Smooth muscle cell (in vitro differentiated cells): Measurements from ENCODE around the gene WWC1. TPM values are rescaled to one million over a fixed set of nuclear protein-coding genes. Genes with fewer than 3 reads are reported as not detected.

Experiments
- DNase-seq: peaks from one replicate; lab custom pipeline; 2025; ENCODE audit not compliant: unreplicated experiment; lab: John Stamatoyannopoulos, UW
- H2AFZ ChIP-seq: fragments of 200-600 bp; sonication (generic); 2 replicates; pipeline ENCODE4 v1.6.0; 2016; ENCODE audit warnings: antibody characterized with exemption, low read depth, mild to moderate bottlenecking
- H3F3A ChIP-seq: fragments of 200-600 bp; sonication (generic); 2 replicates; pipeline ENCODE4 v1.6.0; 2017; ENCODE audit warnings: antibody characterized with exemption, low read depth
- H3K27ac ChIP-seq: fragments of 200-600 bp; sonication (generic); 2 replicates; pipeline ENCODE4 v1.5.1; 2016; ENCODE audit warnings: low read depth, mild to moderate bottlenecking
- H3K27me3 ChIP-seq: fragments of 200-600 bp; sonication (generic); 2 replicates; pipeline ENCODE4 v1.6.1; 2016; ENCODE audit warnings: low read depth, mild to moderate bottlenecking
- H3K36me3 ChIP-seq: fragments of 200-600 bp; sonication (generic); 2 replicates; pipeline ENCODE4 v1.5.1; 2016; ENCODE audit warnings: low read depth
- H3K4me1 ChIP-seq: fragments of 200-600 bp; sonication (generic); 2 replicates; pipeline ENCODE4 v1.5.1; 2016; ENCODE audit warnings: low read depth
- H3K4me2 ChIP-seq: fragments of 200-600 bp; sonication (generic); 2 replicates; pipeline ENCODE4 v1.6.0; 2016; ENCODE audit warnings: mild to moderate bottlenecking
- H3K4me3 ChIP-seq: fragments of 200-600 bp; sonication (generic); 2 replicates; pipeline ENCODE4 v1.5.1; 2016; ENCODE audit warnings: mild to moderate bottlenecking
- H3K79me2 ChIP-seq: fragments of 200-600 bp; sonication (generic); 2 replicates; pipeline ENCODE4 v1.6.0; 2016; ENCODE audit warnings: low read depth, mild to moderate bottlenecking
- H3K9ac ChIP-seq: fragments of 200-600 bp; sonication (generic); 2 replicates; pipeline ENCODE4 v1.6.0; 2016; ENCODE audit warnings: low read depth
- H3K9me3 ChIP-seq: fragments of 200-600 bp; sonication (generic); replicated peaks from 2 replicates; pipeline ENCODE4 v1.5.1; 2016; ENCODE audit warnings: low read depth
- H4K20me1 ChIP-seq: fragments of 200-600 bp; sonication (generic); 2 replicates; pipeline ENCODE4 v1.6.0; 2016; ENCODE audit warnings: low read depth
- CTCF ChIP-seq: fragments of 200-600 bp; sonication (generic); IDR thresholded peaks from 2 replicates; pipeline ENCODE4 v1.5.1; 2017; ENCODE audit warnings: borderline replicate concordance, mild to moderate bottlenecking, antibody characterized with exemption; ENCODE audit not compliant: insufficient read depth, poor library complexity, severe bottlenecking
- WGBS: methylation state at CpG from one replicate; pipeline ENCODE4 v1.1.7; 2016; ENCODE audit warnings: low lambda C conversion rate; 5-methylcytosine and 5-hydroxymethylcytosine counted together
- polyA plus RNA-seq: library from polyadenylated mRNA; unstranded; fragments of >200 nt; fragmentation: Nextera tagmentation; extraction: Ambion mirVana; gene quantifications from 2 replicates; pipeline ENCODE4 v1.2.1, GENCODE V29; 2016
- total RNA-seq: library from RNA; depleted of rRNA; stranded (reverse); fragments of >200 nt; gene quantifications from 2 replicates; pipeline ENCODE4 v1.2.3, GENCODE V29; 2014

The WWC1 gene
- total and polyA plus RNA-seq, 2 experiments from 2014 or later, result 3.7 to 7.5 TPM

DNA sequence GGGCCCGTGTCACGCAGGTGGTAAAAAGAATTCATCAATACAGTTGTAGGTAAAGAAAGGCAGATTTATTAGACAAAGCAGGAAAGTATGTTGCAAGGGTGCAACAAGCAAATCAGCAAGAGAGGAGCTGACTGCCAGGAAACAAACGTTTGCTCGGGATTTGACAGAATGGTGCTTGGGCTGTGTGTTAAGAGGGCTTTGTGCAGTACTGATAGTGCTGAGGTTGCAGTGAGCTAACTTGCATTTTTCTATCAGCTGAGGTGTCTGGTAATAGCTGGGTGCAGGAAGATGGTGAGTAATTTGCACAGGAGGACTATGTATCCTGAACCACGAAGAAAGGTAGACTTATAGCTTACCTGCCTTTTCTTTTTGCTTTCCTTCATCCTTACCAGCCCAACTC lies 190.9 kb downstream of the WWC1 start:
- no peak overlapping the region for H3K9ac ChIP-seq

GRCh38 chr5:168486136-168486879 lies 194.9 kb downstream of the WWC1 start, which contains the start of gene RARS1:
RARS1 (plus strand) TSS chr5:168486471; CDS start chr5:168486499, 28 bp downstream.
- Histone ChIP-seq H4K20me1 (peaks cover 40% of the 10 kb centered on the region), H3K9me3 (no peaks in the 10 kb centered on the region), H3K36me3 (peaks cover 17% of the 10 kb centered on the region), H2AFZ (peak within 1 kb of the TSS; percentile 77), H3K4me3 (peak within 1 kb of the TSS; percentile 81), H3K27ac (peak within 1 kb of the TSS; percentile 59), H3F3A (no peaks in the 10 kb centered on the region), H3K4me1 (peaks cover 4% of the 10 kb centered on the region), H3K27me3 (no peaks in the 10 kb centered on the region), H3K9ac (peak within 1 kb of the TSS; percentile 61), H3K4me2 (peak within 1 kb of the TSS; percentile 85), H3K79me2 (peaks cover 43% of the 10 kb centered on the region)
- peak; percentile 87 for TF ChIP-seq CTCF
- under 1% methylated on average over 40 of the region's 40 CpGs for WGBS
- DNase-seq, result peak; percentile 60

More for the DNA sequence above, 190.9 kb downstream of the WWC1 start:
- peaks cover 4% of the 10 kb centered on the region for H3K79me2 ChIP-seq
- peaks cover 2% of the 10 kb centered on the region for H4K20me1 ChIP-seq
- H3K27ac ChIP-seq, result no peak overlapping the region
- no peak overlapping the region for H3K4me3 ChIP-seq
- H2AFZ ChIP-seq, result no peak overlapping the region
- no peak for DNase-seq
- no peaks in the 10 kb centered on the region for H3K36me3 ChIP-seq
- no peaks in the 10 kb centered on the region for H3K27me3 ChIP-seq
- TF ChIP-seq CTCF, result no peak
- peaks cover 2% of the 10 kb centered on the region for H3K4me1 ChIP-seq
- H3K4me2 ChIP-seq, result no peak overlapping the region
- no peaks in the 10 kb centered on the region for H3K9me3 ChIP-seq
- WGBS, result 74% methylated on average over 5 of the region's 5 CpGs
- no peaks in the 10 kb centered on the region for H3F3A ChIP-seq

DNA sequence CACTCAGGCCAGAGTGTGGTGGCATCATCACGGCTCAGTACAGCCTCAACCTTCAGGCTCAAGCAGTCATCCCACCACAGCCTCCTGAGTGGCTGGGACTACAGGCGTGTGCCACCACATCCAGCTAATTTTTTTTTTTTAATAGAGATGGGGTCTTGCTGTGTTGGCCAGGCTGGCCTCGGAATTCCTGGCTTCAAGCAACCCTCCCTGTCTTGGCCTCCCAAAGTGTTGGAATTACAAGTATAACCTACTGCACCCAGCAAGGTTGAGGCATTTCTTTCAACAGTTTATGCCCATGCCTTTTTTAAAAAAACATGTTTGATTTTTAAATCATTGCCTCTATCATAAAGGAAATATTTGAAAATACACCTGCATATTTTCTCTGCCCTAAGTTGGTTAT lies 197.6 kb downstream of the WWC1 start:
- Histone ChIP-seq H3K4me3 (no peak overlapping the region), H2AFZ (no peak overlapping the region), H3K36me3 (peaks cover 38% of the 10 kb centered on the region), H3K9me3 (no peaks in the 10 kb centered on the region), H3K27me3 (no peaks in the 10 kb centered on the region), H3K27ac (no peak overlapping the region), H3K4me2 (no peak overlapping the region), H3K9ac (no peak overlapping the region), H3K4me1 (peaks cover 4% of the 10 kb centered on the region), H3F3A (no peaks in the 10 kb centered on the region), H4K20me1 (peaks cover 66% of the 10 kb centered on the region), H3K79me2 (peaks cover 46% of the 10 kb centered on the region)
- DNase-seq, result no peak
- 97% methylated on average over 3 of the region's 3 CpGs for WGBS
- no peak for TF ChIP-seq CTCF
